ENCODE data around the gene CAPN5.

- TF ChIP-seq, protein P1, sequence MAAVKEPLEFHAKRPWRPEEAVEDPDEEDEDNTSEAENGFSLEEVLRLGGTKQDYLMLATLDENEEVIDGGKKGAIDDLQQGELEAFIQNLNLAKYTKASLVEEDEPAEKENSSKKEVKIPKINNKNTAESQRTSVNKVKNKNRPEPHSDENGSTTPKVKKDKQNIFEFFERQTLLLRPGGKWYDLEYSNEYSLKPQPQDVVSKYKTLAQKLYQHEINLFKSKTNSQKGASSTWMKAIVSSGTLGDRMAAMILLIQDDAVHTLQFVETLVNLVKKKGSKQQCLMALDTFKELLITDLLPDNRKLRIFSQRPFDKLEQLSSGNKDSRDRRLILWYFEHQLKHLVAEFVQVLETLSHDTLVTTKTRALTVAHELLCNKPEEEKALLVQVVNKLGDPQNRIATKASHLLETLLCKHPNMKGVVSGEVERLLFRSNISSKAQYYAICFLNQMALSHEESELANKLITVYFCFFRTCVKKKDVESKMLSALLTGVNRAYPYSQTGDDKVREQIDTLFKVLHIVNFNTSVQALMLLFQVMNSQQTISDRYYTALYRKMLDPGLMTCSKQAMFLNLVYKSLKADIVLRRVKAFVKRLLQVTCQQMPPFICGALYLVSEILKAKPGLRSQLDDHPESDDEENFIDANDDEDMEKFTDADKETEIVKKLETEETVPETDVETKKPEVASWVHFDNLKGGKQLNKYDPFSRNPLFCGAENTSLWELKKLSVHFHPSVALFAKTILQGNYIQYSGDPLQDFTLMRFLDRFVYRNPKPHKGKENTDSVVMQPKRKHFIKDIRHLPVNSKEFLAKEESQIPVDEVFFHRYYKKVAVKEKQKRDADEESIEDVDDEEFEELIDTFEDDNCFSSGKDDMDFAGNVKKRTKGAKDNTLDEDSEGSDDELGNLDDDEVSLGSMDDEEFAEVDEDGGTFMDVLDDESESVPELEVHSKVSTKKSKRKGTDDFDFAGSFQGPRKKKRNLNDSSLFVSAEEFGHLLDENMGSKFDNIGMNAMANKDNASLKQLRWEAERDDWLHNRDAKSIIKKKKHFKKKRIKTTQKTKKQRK (IDR thresholded peaks at IDR 0.05; ENCODE audit: low read depth, low read length) = no peak
- TF ChIP-seq CTCF (IDR thresholded peaks at IDR 0.05 in 2 of 3, conservative IDR thresholded peaks at IDR 0.05 in 1 of 3; ENCODE audit: control insufficient read depth in 2 of 3, extremely low read depth in 1 of 3, insufficient read depth in 1 of 3, low read depth in 3 of 3, low read length in 3 of 3) = no peak
- TF ChIP-seq CBX5 (IDR thresholded peaks at IDR 0.05; ENCODE audit: low read depth) = no peak
- no peak for TF ChIP-seq BCL11A (IDR thresholded peaks at IDR 0.05; ENCODE audit: low read depth, low read length)
- TF ChIP-seq, protein P2, sequence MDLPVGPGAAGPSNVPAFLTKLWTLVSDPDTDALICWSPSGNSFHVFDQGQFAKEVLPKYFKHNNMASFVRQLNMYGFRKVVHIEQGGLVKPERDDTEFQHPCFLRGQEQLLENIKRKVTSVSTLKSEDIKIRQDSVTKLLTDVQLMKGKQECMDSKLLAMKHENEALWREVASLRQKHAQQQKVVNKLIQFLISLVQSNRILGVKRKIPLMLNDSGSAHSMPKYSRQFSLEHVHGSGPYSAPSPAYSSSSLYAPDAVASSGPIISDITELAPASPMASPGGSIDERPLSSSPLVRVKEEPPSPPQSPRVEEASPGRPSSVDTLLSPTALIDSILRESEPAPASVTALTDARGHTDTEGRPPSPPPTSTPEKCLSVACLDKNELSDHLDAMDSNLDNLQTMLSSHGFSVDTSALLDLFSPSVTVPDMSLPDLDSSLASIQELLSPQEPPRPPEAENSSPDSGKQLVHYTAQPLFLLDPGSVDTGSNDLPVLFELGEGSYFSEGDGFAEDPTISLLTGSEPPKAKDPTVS (IDR thresholded peaks at IDR 0.05; ENCODE audit: low read depth, low read length) = no peak
- TF ChIP-seq IRF4 (IDR thresholded peaks at IDR 0.05; ENCODE audit: low read depth, low read length) = no peak
- no peak for TF ChIP-seq YY1 (IDR thresholded peaks at IDR 0.05; ENCODE audit: low read depth, low read length)
- no peak for TF ChIP-seq POLR2AphosphoS5 (IDR thresholded peaks at IDR 0.05; ENCODE audit: low read length)
- no peak for TF ChIP-seq ZNF384 (IDR thresholded peaks at IDR 0.05; ENCODE audit: borderline replicate concordance, low read depth, low read length)
- TF ChIP-seq FOS (IDR thresholded peaks at IDR 0.05; ENCODE audit: borderline replicate concordance, extremely low read depth, insufficient read length) = no peak
- TF ChIP-seq TCF7 (IDR thresholded peaks at IDR 0.05; ENCODE audit: borderline replicate concordance) = no peak
Observed at GRCh38 chr11:77165066-77165465, 98.3 kb downstream of the CAPN5 start.
